ENCODE results near the gene CTAGE9. TPM values are rescaled to one million over a fixed set of nuclear protein-coding genes. Genes with fewer than 3 reads are reported as not detected.

CTAGE9 gene
- total RNA-seq, 1 donor from 2014 or later: not detected

- Histone ChIP-seq H3K27ac (replicated peaks) (no peak overlapping the region), H3K4me1 (no peaks in the 10 kb centered on the region), H3K27me3 (ENCODE audit: low read depth) (no peaks in the 10 kb centered on the region), H3K9me3 (replicated peaks) (no peaks in the 10 kb centered on the region), H3K36me3 (no peaks in the 10 kb centered on the region), H3K4me3 (no peak overlapping the region)
- DNase-seq: no peak
- TF ChIP-seq CTCF (IDR thresholded peaks at IDR 0.05; ENCODE audit: borderline replicate concordance): no peak
- intact Hi-C loops (cut with micrococcal nuclease): no loop called here
Measured at GRCh38 chr6:131749023-131749422, 38.2 kb upstream of the CTAGE9 start.

GRCh38 chr6:131747821-131748353 is 37.1 kb upstream of the CTAGE9 start:
- Histone ChIP-seq H3K4me3 (no peak overlapping the region), H3K36me3 (no peaks in the 10 kb centered on the region), H3K27ac (replicated peaks) (no peak overlapping the region), H3K4me1 (no peaks in the 10 kb centered on the region), H3K27me3 (ENCODE audit: low read depth) (no peaks in the 10 kb centered on the region), H3K9me3 (replicated peaks) (no peaks in the 10 kb centered on the region)
- no peak for TF ChIP-seq CTCF (IDR thresholded peaks at IDR 0.05; ENCODE audit: borderline replicate concordance)
- DNase-seq: no peak
- intact Hi-C loops (cut with micrococcal nuclease): no loop called here

GRCh38 chr6:131745476-131745875 is 34.7 kb upstream of the CTAGE9 start:
- no peaks in the 10 kb centered on the region for H3K9me3 ChIP-seq (replicated peaks)
- no peak overlapping the region for H3K27ac ChIP-seq (replicated peaks)
- no peak overlapping the region for H3K4me3 ChIP-seq
- no peaks in the 10 kb centered on the region for H3K36me3 ChIP-seq
- intact Hi-C loops (cut with micrococcal nuclease): no loop called here
- no peaks in the 10 kb centered on the region for H3K4me1 ChIP-seq
- no peaks in the 10 kb centered on the region for H3K27me3 ChIP-seq (ENCODE audit: low read depth)
- no peak for DNase-seq
- no peak for TF ChIP-seq CTCF (IDR thresholded peaks at IDR 0.05; ENCODE audit: borderline replicate concordance)

- DNase-seq: no peak
- H3K4me3 ChIP-seq: no peak overlapping the region
- intact Hi-C loops (cut with micrococcal nuclease): no loop called here
- no peak overlapping the region for H3K27ac ChIP-seq (replicated peaks)
- TF ChIP-seq CTCF (IDR thresholded peaks at IDR 0.05; ENCODE audit: borderline replicate concordance): no peak
- no peaks in the 10 kb centered on the region for H3K4me1 ChIP-seq
- H3K9me3 ChIP-seq (replicated peaks): no peaks in the 10 kb centered on the region
- H3K27me3 ChIP-seq (ENCODE audit: low read depth): no peaks in the 10 kb centered on the region
- H3K36me3 ChIP-seq: no peaks in the 10 kb centered on the region
Measured at GRCh38 chr6:131744432-131745287, 33.8 kb upstream of the CTAGE9 start.

GRCh38 chr6:131741688-131742393 is 31.0 kb upstream of the CTAGE9 start:
- no peaks in the 10 kb centered on the region for H3K4me1 ChIP-seq
- no peaks in the 10 kb centered on the region for H3K36me3 ChIP-seq
- intact Hi-C loops (cut with micrococcal nuclease): no loop called here
- DNase-seq: no peak
- no peak overlapping the region for H3K4me3 ChIP-seq
- TF ChIP-seq CTCF (IDR thresholded peaks at IDR 0.05; ENCODE audit: borderline replicate concordance): no peak
- no peak overlapping the region for H3K27ac ChIP-seq (replicated peaks)
- no peaks in the 10 kb centered on the region for H3K27me3 ChIP-seq (ENCODE audit: low read depth)
- no peaks in the 10 kb centered on the region for H3K9me3 ChIP-seq (replicated peaks)

Data from left ventricle myocardium inferior (tissue), 1 donor.